GM12865 (cell line): Measurements from ENCODE around the gene PRC1.
"Not testable (repeated sequence)": the region's sequence is repeated elsewhere in the genome, so short reads cannot be mapped to it uniquely, and the experiment has no call there.

Source experiments
- DNase-seq: peaks from one replicate; pipeline ENCODE4 v3.0.0; 2010; ENCODE audit warnings: low read depth
- H3K4me3 ChIP-seq: 2 replicates; pipeline ENCODE4 v1.5.1; 2011; ENCODE audit warnings: mild to moderate bottlenecking, low read depth, low read length, control low read depth
- TF ChIP-seq, protein P1 (sequence below): IDR thresholded peaks from 2 replicates; pipeline ENCODE4 v1.5.1; 2011; ENCODE audit warnings: low read length, control low read depth, low read depth, inconsistent platforms; ENCODE audit not compliant: insufficient read depth; ENCODE audit errors: missing control alignments

The PRC1 gene

DNA sequence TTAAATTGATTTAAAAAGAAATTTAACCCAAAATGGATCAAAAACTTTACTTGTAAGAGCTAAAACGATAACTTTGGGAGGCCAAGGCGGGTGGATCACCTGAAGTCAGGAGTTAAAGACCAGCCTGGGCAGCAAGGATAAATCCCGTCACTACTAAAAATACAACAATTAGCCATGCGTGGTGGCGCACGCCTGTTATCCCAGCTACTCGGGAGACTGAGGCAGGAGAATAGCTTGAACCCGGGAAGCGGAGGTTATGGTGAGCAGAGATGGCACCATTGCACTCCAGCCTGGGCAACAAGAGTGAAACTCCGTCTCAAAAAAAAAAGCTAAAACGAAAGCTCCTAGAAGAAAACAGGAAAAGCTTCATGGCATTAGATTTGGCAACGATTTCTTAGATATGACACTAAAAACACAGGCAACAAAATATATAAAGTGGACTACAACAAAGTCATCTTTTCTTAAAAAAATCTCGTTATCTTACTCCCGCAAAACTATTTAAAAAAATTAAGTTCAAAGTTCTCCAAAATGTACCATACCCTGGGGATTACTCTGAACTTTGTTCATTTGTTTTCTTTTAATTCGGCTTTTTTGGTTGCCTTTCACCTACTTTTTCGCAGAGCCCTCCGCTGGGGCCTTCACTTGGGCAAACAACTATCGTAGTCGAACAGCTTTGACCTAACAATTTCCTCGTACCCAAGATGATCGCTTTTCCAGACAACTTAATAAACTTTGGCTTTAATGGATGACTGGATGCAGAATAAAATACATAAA is 64.9 kb downstream of the PRC1 start:
- TF ChIP-seq, protein P1, sequence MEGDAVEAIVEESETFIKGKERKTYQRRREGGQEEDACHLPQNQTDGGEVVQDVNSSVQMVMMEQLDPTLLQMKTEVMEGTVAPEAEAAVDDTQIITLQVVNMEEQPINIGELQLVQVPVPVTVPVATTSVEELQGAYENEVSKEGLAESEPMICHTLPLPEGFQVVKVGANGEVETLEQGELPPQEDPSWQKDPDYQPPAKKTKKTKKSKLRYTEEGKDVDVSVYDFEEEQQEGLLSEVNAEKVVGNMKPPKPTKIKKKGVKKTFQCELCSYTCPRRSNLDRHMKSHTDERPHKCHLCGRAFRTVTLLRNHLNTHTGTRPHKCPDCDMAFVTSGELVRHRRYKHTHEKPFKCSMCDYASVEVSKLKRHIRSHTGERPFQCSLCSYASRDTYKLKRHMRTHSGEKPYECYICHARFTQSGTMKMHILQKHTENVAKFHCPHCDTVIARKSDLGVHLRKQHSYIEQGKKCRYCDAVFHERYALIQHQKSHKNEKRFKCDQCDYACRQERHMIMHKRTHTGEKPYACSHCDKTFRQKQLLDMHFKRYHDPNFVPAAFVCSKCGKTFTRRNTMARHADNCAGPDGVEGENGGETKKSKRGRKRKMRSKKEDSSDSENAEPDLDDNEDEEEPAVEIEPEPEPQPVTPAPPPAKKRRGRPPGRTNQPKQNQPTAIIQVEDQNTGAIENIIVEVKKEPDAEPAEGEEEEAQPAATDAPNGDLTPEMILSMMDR = no peak
- no peak for DNase-seq
- peak overlapping the region; percentile 85 for H3K4me3 ChIP-seq

DNA sequence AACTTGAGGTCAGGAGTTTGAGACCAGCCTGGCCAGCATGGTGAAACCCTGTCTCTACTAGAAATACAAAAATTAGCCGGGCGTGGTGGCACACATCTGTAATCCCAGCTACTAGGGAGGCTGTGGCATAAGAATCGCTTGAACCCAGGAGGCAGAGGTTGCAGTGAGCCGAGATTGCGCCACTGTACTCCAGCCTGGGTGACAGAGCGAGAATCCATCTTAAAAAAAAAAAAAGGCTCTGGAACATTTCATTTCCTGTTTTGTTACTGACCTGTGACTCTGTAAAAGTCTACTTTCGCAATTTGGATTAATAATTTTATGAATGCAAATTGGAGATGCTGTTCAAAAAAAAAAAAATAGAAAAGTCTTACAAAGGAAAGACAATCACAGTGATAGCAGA is 66.2 kb downstream of the PRC1 start:
- H3K4me3 ChIP-seq, DNase-seq: not testable (repeated sequence)

DNA sequence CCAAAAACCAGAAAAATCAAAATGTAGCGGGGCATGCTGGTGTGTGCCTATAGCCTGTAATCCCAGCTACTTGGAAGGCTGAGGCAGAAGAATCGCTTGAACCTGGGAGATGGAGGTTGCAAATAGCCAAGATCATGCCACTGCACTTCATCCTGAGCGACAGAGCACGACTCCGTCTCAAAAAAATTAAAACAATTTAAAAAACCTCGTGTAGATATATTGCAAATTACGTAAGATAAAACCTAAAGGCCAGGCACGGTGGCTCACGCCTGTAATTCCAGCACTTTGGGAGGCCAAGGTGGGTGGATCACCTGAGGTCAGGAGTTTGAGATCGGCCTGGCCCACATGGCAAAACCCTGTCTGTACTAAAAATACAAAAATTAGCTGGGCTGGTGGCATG is 67.6 kb downstream of the PRC1 start:
- DNase-seq, H3K4me3 ChIP-seq: not testable (repeated sequence)

DNA sequence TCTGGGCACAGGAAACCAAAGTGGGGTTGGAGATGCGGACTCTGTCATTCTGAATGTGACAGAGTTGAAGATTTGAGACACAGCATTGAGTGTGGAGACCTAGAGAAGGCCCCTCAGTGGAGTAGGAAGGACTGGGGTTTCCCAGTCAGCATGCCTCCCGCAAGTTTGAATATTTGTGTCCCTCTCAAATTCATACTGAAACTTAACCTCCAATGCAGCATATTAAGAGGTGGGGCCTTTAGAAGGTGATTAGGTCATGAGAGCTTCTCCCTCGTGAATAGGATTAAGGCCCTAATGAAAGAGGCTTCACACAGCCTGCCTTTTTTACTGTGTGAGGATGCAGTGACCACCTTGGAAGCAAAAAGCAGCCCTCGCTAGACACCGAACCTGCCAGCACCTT is 70.0 kb downstream of the PRC1 start:
- H3K4me3 ChIP-seq = peak overlapping the region; percentile 32; the same call in 1 of the 2 replicates
- DNase-seq = peak; percentile 83
- TF ChIP-seq, protein P1 = no peak

DNA sequence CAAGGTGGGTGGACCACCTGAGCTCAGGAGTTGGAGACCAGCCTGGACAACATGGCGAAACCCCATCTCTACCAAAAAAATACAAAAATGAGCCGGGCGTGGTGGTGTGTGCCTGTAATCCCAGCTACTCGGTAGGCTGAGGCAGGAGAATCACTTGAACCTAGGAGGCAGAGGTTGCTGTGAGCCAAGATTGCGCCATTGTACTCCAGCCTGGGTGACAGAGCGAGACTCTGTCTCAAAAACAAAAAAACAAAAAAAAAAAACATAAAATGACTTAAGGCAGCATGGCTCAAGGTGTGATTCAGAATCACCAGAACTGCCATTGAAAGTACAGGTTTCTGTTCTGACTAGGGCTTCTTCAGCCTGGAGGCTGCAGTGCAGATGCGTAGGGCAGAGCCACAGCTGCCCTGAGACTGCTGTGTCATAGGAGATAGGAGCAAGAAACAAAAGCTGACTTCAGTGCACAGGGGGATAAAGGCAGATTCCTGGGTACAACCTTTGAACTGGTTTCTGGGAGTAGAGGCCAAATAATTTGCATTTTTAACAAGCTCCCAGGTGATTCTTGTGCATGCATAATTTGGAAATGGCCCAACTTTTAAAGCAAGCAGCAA is 71.5 kb downstream of the PRC1 start:
- H3K4me3 ChIP-seq = not testable (repeated sequence)
- DNase-seq = peak; percentile 87

DNA sequence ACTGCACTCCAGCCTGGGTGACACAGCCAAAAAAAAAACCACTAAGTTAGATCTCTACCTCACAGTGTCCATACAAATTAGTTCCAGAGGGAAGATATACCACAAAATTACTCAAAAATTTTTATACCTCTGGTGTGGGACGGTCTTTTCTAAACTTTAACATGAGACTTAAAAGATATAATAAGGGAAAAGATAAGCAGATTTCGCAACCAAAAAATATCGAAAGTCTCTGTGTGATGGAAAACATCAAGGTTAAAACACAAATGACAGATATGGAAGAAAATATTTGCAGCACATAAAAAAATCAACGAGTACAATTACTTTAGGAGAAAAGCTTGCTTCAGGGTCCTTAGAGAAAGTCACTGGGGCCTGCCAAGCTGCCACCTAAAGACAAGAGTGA is 72.4 kb downstream of the PRC1 start:
- TF ChIP-seq, protein P1 = no peak
- H3K4me3 ChIP-seq = no peak overlapping the region
- DNase-seq = no peak

DNA sequence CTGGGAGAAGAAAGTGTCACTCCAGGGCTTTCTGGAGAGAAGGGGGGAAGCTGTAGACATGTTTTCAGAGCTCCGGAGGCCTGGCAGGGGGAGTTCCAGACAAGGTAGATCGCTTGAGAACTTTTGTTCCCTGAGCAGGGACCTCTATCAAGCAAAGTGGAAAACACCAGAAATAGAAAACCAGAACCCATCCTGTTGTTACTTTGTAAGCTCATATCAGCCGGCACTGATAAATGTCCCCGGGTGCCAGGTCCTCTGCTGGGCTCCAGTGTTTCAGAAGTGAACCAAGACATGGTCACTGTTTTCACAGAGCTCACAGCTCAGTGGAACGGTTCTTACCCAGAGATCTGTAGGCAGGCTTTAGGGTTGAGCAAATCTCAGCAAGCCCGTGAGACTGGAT is 75.5 kb downstream of the PRC1 start:
- no peak overlapping the region for H3K4me3 ChIP-seq
- TF ChIP-seq, protein P1 = no peak

DNA sequence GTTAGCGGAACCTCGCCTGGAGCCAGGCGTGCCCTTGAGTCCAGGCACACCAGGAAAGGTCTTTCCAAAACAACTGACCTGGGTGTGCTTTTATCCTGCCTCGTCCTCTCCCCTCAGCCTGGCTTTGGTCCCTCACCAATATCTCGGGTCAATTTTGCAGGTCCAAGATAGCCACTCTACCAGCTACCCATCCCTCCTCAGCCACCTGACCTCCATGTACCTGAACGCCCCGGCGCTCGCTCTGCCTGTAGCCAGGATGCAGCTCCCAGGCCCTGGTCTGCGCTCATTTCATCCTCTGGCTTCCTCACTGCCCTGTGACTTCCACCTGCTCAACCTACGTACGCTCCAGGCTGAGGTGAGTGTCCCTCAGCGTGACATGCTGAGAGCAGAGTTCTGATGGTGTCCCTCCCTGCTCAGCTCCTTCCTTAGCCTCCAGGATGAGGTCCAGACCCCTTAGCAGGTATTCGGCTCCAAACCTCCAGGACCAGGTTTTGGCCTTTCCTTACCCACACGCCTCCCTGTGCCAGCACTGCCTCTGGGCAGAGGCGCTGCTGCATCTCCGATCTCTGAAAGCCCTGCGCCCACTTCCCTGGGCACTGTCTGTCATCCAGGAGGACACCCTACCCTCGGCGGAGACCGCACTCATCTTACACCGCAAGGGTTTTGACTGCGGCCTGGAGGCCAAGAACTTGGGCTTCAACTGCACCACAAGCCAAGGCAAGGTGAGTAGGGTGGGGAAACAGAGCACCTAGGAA is 76.1 kb downstream of the PRC1 start:
- H3K4me3 ChIP-seq = no peak overlapping the region
- DNase-seq = no peak
- TF ChIP-seq, protein P1 = no peak

More for the DNA sequence above, 75.5 kb downstream of the PRC1 start:
- DNase-seq = no peak
